ENCODE measurements around the gene CUTA.

Gene CUTA

GRCh38 chr6:33446356-33446755 lies 28.4 kb upstream of the CUTA start:
- H3K4me1 ChIP-seq = no peaks in the 10 kb centered on the region
- H3K27me3 ChIP-seq (ENCODE audit: low read depth) = no peaks in the 10 kb centered on the region
- DNase-seq (ENCODE audit: low spot score in 2 of 2) = no peak
- H3K36me3 ChIP-seq (replicated peaks) = peaks cover 3% of the 10 kb centered on the region
- no peaks in the 10 kb centered on the region for H3K9me3 ChIP-seq
- no peak overlapping the region for H3K4me3 ChIP-seq
- in situ Hi-C loops (cut with MboI; ENCODE audit: low sequenced_read_pairs) = no loop called here

- Histone ChIP-seq H3K9me3 (no peaks in the 10 kb centered on the region), H3K4me1 (no peaks in the 10 kb centered on the region), H3K36me3 (replicated peaks) (peaks cover 3% of the 10 kb centered on the region), H3K4me3 (no peak overlapping the region), H3K27me3 (ENCODE audit: low read depth) (no peaks in the 10 kb centered on the region)
- no peak for DNase-seq (ENCODE audit: low spot score in 2 of 2)
- in situ Hi-C loops (cut with MboI; ENCODE audit: low sequenced_read_pairs) = no loop called here
Observed at GRCh38 chr6:33445119-33445603, 27.3 kb upstream of the CUTA start.

GRCh38 chr6:33443619-33444504 lies 26.0 kb upstream of the CUTA start:
- no peaks in the 10 kb centered on the region for H3K4me1 ChIP-seq
- H3K36me3 ChIP-seq (replicated peaks) = peaks cover 3% of the 10 kb centered on the region
- no peaks in the 10 kb centered on the region for H3K27me3 ChIP-seq (ENCODE audit: low read depth)
- DNase-seq (ENCODE audit: low spot score in 2 of 2) = no peak
- H3K4me3 ChIP-seq = no peak overlapping the region
- in situ Hi-C loops (cut with MboI; ENCODE audit: low sequenced_read_pairs) = no loop called here
- H3K9me3 ChIP-seq = no peaks in the 10 kb centered on the region

- peaks cover 3% of the 10 kb centered on the region for H3K36me3 ChIP-seq (replicated peaks)
Observed at GRCh38 chr6:33443025-33443424, 25.1 kb upstream of the CUTA start.

GRCh38 chr6:33442283-33442682 lies 24.4 kb upstream of the CUTA start:
- H3K9me3 ChIP-seq = no peaks in the 10 kb centered on the region
- H3K4me1 ChIP-seq = no peaks in the 10 kb centered on the region
- in situ Hi-C loops (cut with MboI; ENCODE audit: low sequenced_read_pairs) = no loop called here
- H3K27me3 ChIP-seq (ENCODE audit: low read depth) = no peaks in the 10 kb centered on the region
- no peak for DNase-seq (ENCODE audit: low spot score in 2 of 2)
- H3K4me3 ChIP-seq = no peak overlapping the region
- peaks cover 3% of the 10 kb centered on the region for H3K36me3 ChIP-seq (replicated peaks)

More at GRCh38 chr6:33443025-33443424, 25.1 kb upstream of the CUTA start:
- Histone ChIP-seq H3K27me3 (ENCODE audit: low read depth) (no peaks in the 10 kb centered on the region), H3K9me3 (no peaks in the 10 kb centered on the region), H3K4me1 (no peaks in the 10 kb centered on the region), H3K4me3 (no peak overlapping the region)
- in situ Hi-C loops (cut with MboI; ENCODE audit: low sequenced_read_pairs) = no loop called here
- no peak for DNase-seq (ENCODE audit: low spot score in 2 of 2)

GRCh38 chr6:33441457-33441856 lies 23.6 kb upstream of the CUTA start:
- Histone ChIP-seq H3K4me3 (no peak overlapping the region), H3K9me3 (no peaks in the 10 kb centered on the region), H3K4me1 (no peaks in the 10 kb centered on the region), H3K36me3 (replicated peaks) (peaks cover 3% of the 10 kb centered on the region), H3K27me3 (ENCODE audit: low read depth) (no peaks in the 10 kb centered on the region)
- no peak for DNase-seq (ENCODE audit: low spot score in 2 of 2)
- in situ Hi-C loops (cut with MboI; ENCODE audit: low sequenced_read_pairs) = no loop called here

- no peak overlapping the region for H3K4me3 ChIP-seq
- H3K27me3 ChIP-seq (ENCODE audit: low read depth) = no peaks in the 10 kb centered on the region
- H3K36me3 ChIP-seq (replicated peaks) = no peaks in the 10 kb centered on the region; the same call in none of the 2 replicates
- in situ Hi-C loops (cut with MboI; ENCODE audit: low sequenced_read_pairs) = no loop called here
- H3K4me1 ChIP-seq = no peaks in the 10 kb centered on the region
- no peak for DNase-seq (ENCODE audit: low spot score in 2 of 2)
- no peaks in the 10 kb centered on the region for H3K9me3 ChIP-seq
Observed at GRCh38 chr6:33440649-33441309, 22.9 kb upstream of the CUTA start.

GRCh38 chr6:33439956-33440648 lies 22.2 kb upstream of the CUTA start:
- H3K9me3 ChIP-seq = no peaks in the 10 kb centered on the region
- in situ Hi-C loops (cut with MboI; ENCODE audit: low sequenced_read_pairs) = no loop called here
- DNase-seq (ENCODE audit: low spot score in 2 of 2) = no peak
- no peaks in the 10 kb centered on the region; the same call in none of the 2 replicates for H3K36me3 ChIP-seq (replicated peaks)
- H3K27me3 ChIP-seq (ENCODE audit: low read depth) = no peaks in the 10 kb centered on the region
- no peaks in the 10 kb centered on the region for H3K4me1 ChIP-seq
- no peak overlapping the region for H3K4me3 ChIP-seq

GRCh38 chr6:33438978-33439594 lies 21.2 kb upstream of the CUTA start:
- in situ Hi-C loops (cut with MboI; ENCODE audit: low sequenced_read_pairs) = no loop called here
- Histone ChIP-seq H3K9me3 (no peaks in the 10 kb centered on the region), H3K36me3 (replicated peaks) (no peaks in the 10 kb centered on the region; the same call in none of the 2 replicates)

GRCh38 chr6:33437666-33438065 lies 19.8 kb upstream of the CUTA start:
- Histone ChIP-seq H3K27me3 (ENCODE audit: low read depth) (no peaks in the 10 kb centered on the region), H3K4me1 (no peaks in the 10 kb centered on the region), H3K4me3 (no peak overlapping the region), H3K36me3 (replicated peaks) (no peaks in the 10 kb centered on the region; the same call in none of the 2 replicates), H3K9me3 (no peaks in the 10 kb centered on the region)
- in situ Hi-C loops (cut with MboI; ENCODE audit: low sequenced_read_pairs) = no loop called here
- no peak for DNase-seq (ENCODE audit: low spot score in 2 of 2)

More at GRCh38 chr6:33438978-33439594, 21.2 kb upstream of the CUTA start:
- no peaks in the 10 kb centered on the region for H3K4me1 ChIP-seq
- no peaks in the 10 kb centered on the region for H3K27me3 ChIP-seq (ENCODE audit: low read depth)
- no peak overlapping the region for H3K4me3 ChIP-seq
- no peak for DNase-seq (ENCODE audit: low spot score in 2 of 2)

- no peak for DNase-seq (ENCODE audit: low spot score in 2 of 2)
- Histone ChIP-seq H3K36me3 (replicated peaks) (no peaks in the 10 kb centered on the region; the same call in 1 of the 2 replicates), H3K9me3 (no peaks in the 10 kb centered on the region), H3K27me3 (ENCODE audit: low read depth) (no peaks in the 10 kb centered on the region), H3K4me3 (no peak overlapping the region), H3K4me1 (peaks cover 9% of the 10 kb centered on the region)
- in situ Hi-C loops (cut with MboI; ENCODE audit: low sequenced_read_pairs) = no loop called here
Observed at GRCh38 chr6:33434961-33435360, 17.1 kb upstream of the CUTA start.

- no peaks in the 10 kb centered on the region for H3K27me3 ChIP-seq (ENCODE audit: low read depth)
- DNase-seq (ENCODE audit: low spot score in 2 of 2) = no peak
- H3K36me3 ChIP-seq (replicated peaks) = no peaks in the 10 kb centered on the region; the same call in 1 of the 2 replicates
- in situ Hi-C loops (cut with MboI; ENCODE audit: low sequenced_read_pairs) = no loop called here
- H3K4me3 ChIP-seq = no peak overlapping the region
- H3K9me3 ChIP-seq = no peaks in the 10 kb centered on the region
- H3K4me1 ChIP-seq = peaks cover 9% of the 10 kb centered on the region
Observed at GRCh38 chr6:33433544-33434191, 15.8 kb upstream of the CUTA start.

- Histone ChIP-seq H3K4me1 (peaks cover 12% of the 10 kb centered on the region), H3K9me3 (no peaks in the 10 kb centered on the region), H3K36me3 (replicated peaks) (no peaks in the 10 kb centered on the region; the same call in 1 of the 2 replicates), H3K27me3 (ENCODE audit: low read depth) (no peaks in the 10 kb centered on the region), H3K4me3 (no peak overlapping the region)
- in situ Hi-C loops (cut with MboI; ENCODE audit: low sequenced_read_pairs) = no loop called here
- no peak for DNase-seq (ENCODE audit: low spot score in 2 of 2)
Observed at GRCh38 chr6:33433001-33433543, 15.2 kb upstream of the CUTA start.

Data from HAP-1 (cell line).